DMS53 treated with DMSO at 0.1 percent for 48 hours (cell line): ENCODE data around the gene PDZK1.
"Not testable (repeated sequence)": the region's sequence is repeated elsewhere in the genome, so short reads cannot be mapped to it uniquely, and the experiment has no call there.

Experiments used
- DNase-seq: peaks from one replicate; lab custom pipeline; 2025; ENCODE audit not compliant: unreplicated experiment; lab: John Stamatoyannopoulos, UW

The PDZK1 gene

DNA sequence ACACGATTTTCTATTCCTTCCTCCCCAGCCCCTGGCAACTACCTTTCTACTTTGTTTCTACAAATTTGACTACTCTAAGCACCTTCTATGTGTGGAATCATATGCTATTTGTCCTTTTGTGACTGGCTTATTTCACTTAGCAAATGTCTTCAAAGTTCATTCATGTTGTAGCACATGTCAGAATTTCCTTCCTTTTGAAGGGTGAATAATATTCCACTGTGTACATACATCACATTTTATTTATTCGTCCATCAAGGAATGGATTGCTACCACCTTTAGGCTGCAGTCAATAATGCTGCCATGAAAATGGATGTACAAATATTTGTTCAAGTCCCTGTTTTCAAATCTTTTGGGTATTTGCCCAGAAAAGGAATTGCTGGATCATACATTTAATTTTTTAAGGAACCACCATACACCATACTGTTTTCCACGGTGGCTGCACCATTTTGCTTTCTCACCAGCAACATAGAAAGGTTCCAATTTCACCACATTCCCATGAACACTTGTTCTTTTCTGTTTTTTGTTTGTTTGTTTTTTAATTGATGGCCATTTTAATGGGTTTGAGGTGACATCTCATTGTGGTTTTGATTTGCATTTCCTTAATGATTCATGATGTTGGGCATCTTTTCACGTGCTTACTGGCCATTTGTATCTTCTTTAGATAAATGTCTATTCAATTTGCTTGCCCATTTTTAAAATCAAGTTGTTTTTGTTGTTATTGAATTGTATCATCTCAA, 3.3 kb upstream of the PDZK1 start:
- no peak for DNase-seq

DNA sequence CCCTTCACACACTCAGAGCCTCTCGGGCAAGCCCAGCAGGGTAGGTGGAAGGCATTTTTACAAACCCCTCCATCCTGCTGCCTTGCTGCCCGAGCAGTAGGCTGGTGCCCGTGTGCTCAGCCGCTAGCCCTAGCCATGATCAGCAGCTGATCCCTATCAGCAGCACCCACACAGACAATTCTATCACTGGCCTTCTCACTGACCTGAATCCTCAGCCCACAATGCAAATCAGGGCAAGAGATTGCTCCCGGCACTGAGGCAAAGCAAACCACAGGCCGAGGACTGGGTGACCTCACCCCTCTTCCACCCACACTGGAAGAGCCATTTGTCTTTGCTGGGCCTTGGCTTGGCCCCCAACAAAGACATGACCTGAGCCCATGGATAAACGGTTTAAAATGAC, 895 bp upstream of the PDZK1 start:
- DNase-seq: no peak

DNA sequence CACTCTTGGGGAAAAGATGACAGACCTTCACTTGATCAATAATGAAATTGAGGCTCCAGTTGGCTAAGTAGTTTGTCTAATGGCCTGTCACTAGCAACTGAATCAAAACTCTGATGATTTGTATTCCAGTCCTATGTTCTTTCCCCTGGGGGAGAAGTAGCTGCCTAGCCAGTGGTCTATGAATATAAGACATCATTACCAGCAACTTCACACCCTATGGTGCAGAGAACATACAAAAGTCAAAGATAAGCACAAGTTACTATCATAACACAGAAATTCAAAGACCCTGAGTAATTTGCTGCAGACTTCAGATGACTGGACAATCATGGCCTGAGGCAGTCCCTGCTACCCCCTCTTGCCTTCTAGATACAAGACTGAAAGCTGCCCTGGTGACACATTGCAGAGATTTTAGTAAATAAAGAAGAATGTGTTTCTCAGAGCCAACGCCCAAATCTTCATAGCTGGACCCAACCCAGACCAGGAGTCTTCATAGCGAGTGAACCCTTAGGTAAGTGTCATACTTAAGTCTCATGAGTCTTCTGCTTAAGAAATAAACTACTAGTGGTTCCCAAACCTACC, 993 bp downstream of the PDZK1 start:
- no peak for DNase-seq

- DNase-seq: no peak
These were observed 1.5 kb downstream of the PDZK1 start for GRCh38 chr1:145705622-145706021.

DNA sequence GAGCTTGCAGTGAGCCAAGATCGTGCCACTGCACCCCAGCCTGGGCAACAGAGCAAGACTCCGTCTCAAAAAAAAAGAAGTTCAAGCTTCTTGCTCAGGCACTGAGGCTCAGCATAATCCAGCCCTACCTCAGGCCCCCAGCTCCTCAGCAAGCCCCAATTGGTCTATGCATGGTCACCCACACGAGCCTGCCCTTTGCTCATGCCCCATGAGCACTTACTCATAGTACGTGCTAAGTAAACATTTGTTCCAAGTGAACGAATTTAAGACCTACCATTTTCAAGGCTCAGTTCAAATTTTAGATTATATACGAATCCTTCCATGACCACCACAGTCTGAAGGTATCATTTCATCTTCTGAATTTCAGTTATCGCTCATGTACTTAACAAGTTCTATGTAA, 4.3 kb downstream of the PDZK1 start:
- no peak for DNase-seq

DNA sequence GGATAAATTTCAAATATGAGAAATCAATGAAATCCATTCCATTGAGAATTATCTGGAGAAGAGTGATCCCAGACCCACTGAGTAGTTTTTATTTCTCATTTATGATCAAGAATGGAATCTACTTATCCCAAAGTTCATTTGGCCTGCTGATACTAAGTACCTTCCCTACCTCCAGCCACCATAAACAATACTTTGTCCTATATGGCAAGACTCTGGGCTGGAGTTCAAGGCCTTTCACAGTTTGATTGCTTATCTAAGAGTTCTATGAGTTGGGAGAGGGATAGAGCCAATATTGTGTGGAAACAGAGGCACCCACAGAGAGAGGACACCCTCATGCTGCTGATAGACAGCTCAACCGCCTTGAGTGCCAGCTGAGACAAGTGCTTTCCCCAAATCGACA, 5.1 kb downstream of the PDZK1 start:
- no peak for DNase-seq

- no peak for DNase-seq
These were observed 5.8 kb downstream of the PDZK1 start for GRCh38 chr1:145701306-145701862.

DNA sequence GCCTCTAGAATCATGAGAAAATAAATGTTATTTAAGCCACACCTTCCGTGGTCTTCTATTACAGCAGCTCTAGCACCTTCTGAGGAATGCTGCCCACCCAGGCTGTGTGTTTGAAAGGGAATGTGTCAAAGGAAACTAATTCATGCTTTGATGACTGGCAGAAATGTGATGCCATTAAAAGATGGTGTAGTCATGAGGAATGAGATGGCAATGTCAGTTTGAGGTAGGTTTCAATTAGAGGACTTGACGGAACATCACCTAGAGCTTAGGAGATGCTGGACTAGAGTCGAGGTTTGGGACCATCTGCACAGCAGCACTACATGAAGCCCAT, 10.6 kb downstream of the PDZK1 start:
- DNase-seq: no peak

- DNase-seq: peak; percentile 69
These were observed 11.1 kb downstream of the PDZK1 start for GRCh38 chr1:145695821-145696629.

- DNase-seq: no peak
These were observed 14.3 kb downstream of the PDZK1 start for GRCh38 chr1:145692785-145693443.

- DNase-seq: no peak
These were observed 16.3 kb downstream of the PDZK1 start for GRCh38 chr1:145690587-145691558.

- DNase-seq: no peak
These were observed 17.2 kb downstream of the PDZK1 start for GRCh38 chr1:145689922-145690321.

GRCh38 chr1:145688924-145689323, 18.2 kb downstream of the PDZK1 start:
- DNase-seq: no peak

- DNase-seq: no peak
These were observed 18.8 kb downstream of the PDZK1 start for GRCh38 chr1:145688328-145688727.

DNA sequence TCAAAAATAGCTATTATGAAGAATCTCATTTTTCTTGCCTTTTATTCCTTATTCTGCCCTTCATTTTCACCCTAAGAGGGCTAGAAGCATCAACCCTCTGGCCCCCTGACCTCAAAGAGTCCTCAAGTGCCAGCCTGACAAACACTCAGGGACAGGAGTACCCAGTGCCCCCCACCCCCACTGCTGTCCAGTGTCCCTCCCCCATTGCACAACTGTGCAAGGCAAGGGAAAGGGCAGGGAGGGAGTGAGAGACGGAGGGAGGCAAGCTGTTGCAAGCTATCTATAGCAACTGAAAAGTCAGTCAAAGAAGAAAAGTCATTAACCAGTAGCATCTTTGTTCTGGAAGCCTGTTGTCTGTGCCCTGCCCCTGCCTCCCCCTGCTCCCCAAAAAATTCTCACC, 21.1 kb downstream of the PDZK1 start:
- not testable (repeated sequence) for DNase-seq

DNA sequence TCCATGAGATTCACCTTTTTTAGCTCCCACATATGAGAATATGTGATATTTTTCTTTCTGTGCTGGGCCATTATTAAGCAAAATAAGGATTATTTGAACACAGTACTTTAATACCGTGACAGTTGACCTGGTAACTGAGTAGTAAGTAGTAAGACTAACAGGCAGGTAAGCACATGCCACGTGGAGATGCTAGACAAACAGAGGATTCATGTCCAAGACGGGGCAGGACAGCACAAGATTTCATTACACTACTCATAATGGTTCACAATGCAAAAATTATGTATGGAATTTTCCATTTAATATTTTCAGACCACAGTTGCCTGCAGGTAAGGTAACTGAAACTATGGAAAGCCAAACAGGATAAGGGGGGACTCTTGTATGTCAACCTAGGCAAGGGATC, 22.3 kb downstream of the PDZK1 start:
- not testable (repeated sequence) for DNase-seq

DNA sequence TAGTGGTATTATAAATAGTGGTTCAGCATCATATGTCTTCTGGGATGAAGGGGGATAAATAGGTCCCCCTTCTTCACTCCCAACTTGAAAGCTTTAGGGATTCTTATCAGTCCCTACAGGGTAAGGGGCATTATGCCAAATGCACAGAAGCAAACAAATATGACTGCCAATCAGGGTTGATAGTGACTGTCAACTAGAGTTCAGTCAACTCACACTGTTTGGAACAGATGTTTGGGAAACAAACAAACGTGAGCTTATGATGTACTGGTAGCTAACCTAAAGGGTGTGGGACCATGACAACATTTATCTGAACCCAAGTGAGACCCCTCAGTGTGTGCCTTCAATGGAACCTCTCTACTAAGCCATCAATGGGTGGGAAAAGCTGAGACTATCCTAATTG, 34.0 kb downstream of the PDZK1 start:
- not testable (repeated sequence) for DNase-seq

- DNase-seq: not testable (repeated sequence)
These were observed 36.0 kb downstream of the PDZK1 start for GRCh38 chr1:145670995-145671745.

- DNase-seq: not testable (repeated sequence)
These were observed 42.2 kb downstream of the PDZK1 start for GRCh38 chr1:145665015-145665414.
